GM23248 (cell line): ENCODE results near the gene PIEZO1. TPM values are rescaled to one million over a fixed set of nuclear protein-coding genes. Genes with fewer than 3 reads are reported as not detected.

Source experiments
- DNase-seq: peaks from one replicate; pipeline ENCODE4 v3.0.0-alpha.2; 2015
- H2AFZ ChIP-seq: fragments of 200-600 bp; sonication (generic); 2 replicates; pipeline ENCODE4 v1.6.1; 2016; ENCODE audit warnings: antibody characterized with exemption
- H3F3A ChIP-seq: fragments of 200-600 bp; sonication (generic); 2 replicates; pipeline ENCODE4 v1.6.1; 2016; ENCODE audit warnings: mild to moderate bottlenecking, antibody characterized with exemption, mixed run types; ENCODE audit not compliant: insufficient read depth
- H3K27ac ChIP-seq: fragments of 200-600 bp; sonication (generic); 2 replicates; pipeline ENCODE4 v1.5.1; 2016; ENCODE audit warnings: mild to moderate bottlenecking
- H3K27me3 ChIP-seq: fragments of 200-600 bp; sonication (generic); replicated peaks from 2 replicates; pipeline ENCODE4 v1.6.1; 2016; ENCODE audit warnings: mild to moderate bottlenecking; ENCODE audit not compliant: insufficient read depth
- H3K36me3 ChIP-seq: fragments of 200-600 bp; sonication (generic); 2 replicates; pipeline ENCODE4 v1.6.1; 2016; ENCODE audit warnings: low read depth, mild to moderate bottlenecking
- H3K4me1 ChIP-seq: fragments of 200-600 bp; sonication (generic); 2 replicates; pipeline ENCODE4 v1.6.1; 2016; ENCODE audit warnings: mild to moderate bottlenecking; ENCODE audit not compliant: insufficient read depth
- H3K4me2 ChIP-seq: fragments of 200-600 bp; sonication (generic); one replicate; pipeline ENCODE4 v1.6.1; 2016; ENCODE audit warnings: mild to moderate bottlenecking; ENCODE audit not compliant: unreplicated experiment
- H3K4me3 ChIP-seq: fragments of 200-600 bp; sonication (generic); 2 replicates; pipeline ENCODE4 v1.5.1; 2016; ENCODE audit warnings: mild to moderate bottlenecking
- H3K79me2 ChIP-seq: fragments of 200-600 bp; sonication (generic); 2 replicates; pipeline ENCODE4 v1.6.1; 2016; ENCODE audit warnings: mild to moderate bottlenecking; ENCODE audit not compliant: insufficient read depth
- H3K9ac ChIP-seq: fragments of 200-600 bp; sonication (generic); 2 replicates; pipeline ENCODE4 v1.6.1; 2016; ENCODE audit warnings: mild to moderate bottlenecking
- H3K9me2 ChIP-seq: fragments of 200-600 bp; sonication (generic); 2 replicates; pipeline ENCODE4 v1.6.1; 2016; ENCODE audit warnings: mixed run types, mild to moderate bottlenecking, moderate library complexity; ENCODE audit not compliant: insufficient read depth
- H3K9me3 ChIP-seq: fragments of 200-600 bp; sonication (generic); one replicate; pipeline ENCODE4 v1.6.1; 2017; ENCODE audit warnings: low read depth
- H4K20me1 ChIP-seq: fragments of 200-600 bp; sonication (generic); 2 replicates; pipeline ENCODE4 v1.6.0; 2016; ENCODE audit not compliant: insufficient read depth
- EZH2 ChIP-seq: fragments of 200-600 bp; sonication (generic); IDR thresholded peaks from 2 replicates; pipeline ENCODE4 v1.6.1; 2018; ENCODE audit warnings: antibody characterized with exemption, mild to moderate bottlenecking; ENCODE audit not compliant: insufficient read depth, poor library complexity, severe bottlenecking
- EZH2phosphoT487 ChIP-seq: fragments of 200-600 bp; sonication (generic); IDR thresholded peaks from 2 replicates; pipeline ENCODE4 v1.6.1; 2018; ENCODE audit warnings: antibody characterized with exemption, moderate library complexity, mild to moderate bottlenecking, low read depth; ENCODE audit not compliant: insufficient read depth
- WGBS, 2 experiments: methylation state at CpG; one replicate each; pipeline ENCODE4 v1.1.6; 2015 to 2017; ENCODE audit warnings: low lambda C conversion rate in 2 of 2, low coverage in 1 of 2; ENCODE audit errors: missing lambda C conversion rate in 2 of 2; 5-methylcytosine and 5-hydroxymethylcytosine counted together
- in situ Hi-C: fragments of 300-500 bp; cut with MboI; formaldehyde crosslinking; loops from 2 replicates; pipeline ENCODE4 v1.15.0; 2020
- polyA plus RNA-seq: library from polyadenylated mRNA; unstranded; fragments of >200 nt; fragmentation: Nextera tagmentation; extraction: Ambion mirVana; gene quantifications from 2 replicates; pipeline ENCODE4 v1.2.1, GENCODE V29; 2016
- total RNA-seq: library from RNA; depleted of rRNA; stranded (reverse); fragments of >200 nt; shearing (Covaris generic); gene quantifications from 2 replicates; pipeline ENCODE4 v1.2.3, GENCODE V29; 2014

PIEZO1 gene
- total and polyA plus RNA-seq, 2 experiments from 2014 or later: 95.3 to 223 TPM

DNA sequence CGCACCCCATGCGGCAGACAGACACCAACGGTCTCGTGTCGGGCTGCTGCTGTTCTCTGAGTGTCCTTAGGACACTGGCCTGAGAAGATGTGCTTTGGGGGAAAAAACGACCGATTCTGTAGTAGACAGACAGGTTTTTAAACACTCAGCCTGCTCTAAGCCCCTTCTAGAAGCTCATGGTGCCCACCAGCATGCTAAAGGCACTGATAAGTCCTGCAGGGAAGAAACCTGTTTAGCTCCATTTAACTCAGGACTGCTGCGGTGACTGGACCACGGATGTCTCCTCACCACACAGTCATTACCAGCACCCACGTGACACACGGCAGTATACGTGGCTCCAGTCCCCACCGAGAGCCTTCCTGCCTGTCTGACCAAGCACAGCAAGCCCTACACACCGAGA is 45.8 kb upstream of the PIEZO1 start:
- in situ Hi-C loops: no loop called here
- Histone ChIP-seq H3K4me2 (no peak overlapping the region), H3K79me2 (no peaks in the 10 kb centered on the region), H3K9me3 (no peaks in the 10 kb centered on the region), H3K27me3 (no peaks in the 10 kb centered on the region), H3K4me3 (no peak overlapping the region), H3K4me1 (no peaks in the 10 kb centered on the region), H3K9me2 (no peaks in the 10 kb centered on the region), H2AFZ (no peak overlapping the region), H3K9ac (no peak overlapping the region), H4K20me1 (no peaks in the 10 kb centered on the region), H3F3A (no peaks in the 10 kb centered on the region), H3K27ac (no peak overlapping the region), H3K36me3 (no peaks in the 10 kb centered on the region)
- WGBS, 2 experiments: 93 to 95% methylated on average over 14 of the region's 14 CpGs
- TF ChIP-seq EZH2 (no peak), EZH2phosphoT487 (no peak)
- DNase-seq: no peak

DNA sequence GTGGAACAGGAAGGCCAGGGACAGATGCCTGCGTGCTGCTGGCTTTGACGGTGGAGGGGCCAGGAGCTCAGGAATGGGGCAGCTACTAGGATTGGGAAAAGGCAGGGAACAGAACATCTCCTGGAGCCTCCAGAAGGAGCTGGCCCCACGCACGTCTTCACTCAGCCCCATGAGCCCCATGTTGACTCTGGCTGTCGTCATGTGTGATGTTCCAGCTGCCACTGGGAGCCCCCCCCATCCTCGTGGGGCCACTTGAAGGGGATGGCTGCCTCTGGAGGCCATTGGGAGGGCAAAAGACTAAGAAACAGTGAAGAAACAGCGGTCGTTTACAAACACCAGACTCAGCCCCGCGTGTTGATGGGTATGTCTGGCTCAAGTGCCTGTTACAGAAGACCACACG is 45.2 kb upstream of the PIEZO1 start:
- Histone ChIP-seq H3F3A (no peaks in the 10 kb centered on the region), H3K27ac (no peak overlapping the region), H3K9me2 (no peaks in the 10 kb centered on the region), H3K27me3 (no peaks in the 10 kb centered on the region), H3K79me2 (no peaks in the 10 kb centered on the region), H3K4me1 (no peaks in the 10 kb centered on the region), H3K9me3 (no peaks in the 10 kb centered on the region), H3K36me3 (no peaks in the 10 kb centered on the region), H3K4me3 (no peak overlapping the region), H3K4me2 (no peak overlapping the region), H2AFZ (no peak overlapping the region), H4K20me1 (no peaks in the 10 kb centered on the region), H3K9ac (no peak overlapping the region)
- no peak for DNase-seq
- WGBS, 2 experiments: 79 to 82% methylated on average over 10 to 11 of the region's 11 CpGs
- TF ChIP-seq EZH2 (no peak), EZH2phosphoT487 (no peak)
- in situ Hi-C loops: no loop called here

DNA sequence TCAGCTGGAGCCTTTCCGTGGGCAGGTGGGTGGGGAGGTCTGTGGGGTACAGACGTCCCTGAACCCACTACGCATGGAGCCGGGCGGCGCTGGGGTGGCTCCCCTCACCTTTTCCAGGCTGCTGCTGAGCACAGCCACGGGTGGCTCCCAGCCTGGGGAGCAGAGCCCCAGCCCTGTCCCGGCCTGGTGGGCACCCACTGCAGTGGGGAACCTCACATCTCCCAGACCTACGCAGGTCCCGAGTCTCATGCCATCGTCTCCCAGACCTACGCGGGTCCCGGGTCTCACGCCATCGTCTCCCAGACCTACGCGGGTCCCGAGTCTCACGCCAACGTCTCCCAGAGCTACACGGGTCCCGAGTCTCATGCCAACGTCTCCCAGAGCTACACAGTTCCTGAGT is 43.7 kb upstream of the PIEZO1 start:
- Histone ChIP-seq H3K4me2 (no peak overlapping the region), H3K27ac (no peak overlapping the region), H3K9ac (no peak overlapping the region), H3K9me2 (no peaks in the 10 kb centered on the region), H3F3A (no peaks in the 10 kb centered on the region), H3K79me2 (no peaks in the 10 kb centered on the region), H3K9me3 (no peaks in the 10 kb centered on the region), H3K4me1 (no peaks in the 10 kb centered on the region), H2AFZ (no peak overlapping the region), H3K4me3 (no peak overlapping the region), H4K20me1 (no peaks in the 10 kb centered on the region), H3K36me3 (no peaks in the 10 kb centered on the region), H3K27me3 (no peaks in the 10 kb centered on the region)
- no peak for TF ChIP-seq EZH2
- no peak for TF ChIP-seq EZH2phosphoT487
- no peak for DNase-seq
- in situ Hi-C loops: no loop called here
- 88% methylated on average over 20 to 24 of the region's 24 CpGs for WGBS, 2 experiments

DNA sequence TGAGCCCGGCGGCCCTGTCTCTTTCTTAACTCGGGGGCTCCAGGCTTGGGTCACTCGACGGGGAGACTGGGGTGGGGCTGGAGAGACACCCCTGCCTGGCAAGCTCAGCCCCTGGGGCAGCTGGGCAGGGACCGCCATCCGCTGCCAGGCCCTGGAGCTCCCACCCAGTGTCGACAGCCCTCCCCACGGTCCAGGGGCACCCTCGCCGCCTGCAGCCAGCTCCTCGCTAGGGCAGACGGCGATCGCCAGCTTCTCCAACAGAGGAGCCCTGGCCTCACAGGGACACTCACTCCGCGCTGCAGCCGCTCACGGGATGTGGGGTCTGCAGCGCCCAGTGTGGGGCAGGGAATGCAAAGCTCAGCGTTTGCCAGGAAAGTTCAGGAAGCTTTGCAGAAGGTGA is 42.7 kb upstream of the PIEZO1 start:
- H3K9ac ChIP-seq: no peak overlapping the region
- no peak overlapping the region for H2AFZ ChIP-seq
- H4K20me1 ChIP-seq: no peaks in the 10 kb centered on the region
- no peaks in the 10 kb centered on the region for H3K27me3 ChIP-seq
- H3K4me2 ChIP-seq: no peak overlapping the region
- no peaks in the 10 kb centered on the region for H3K36me3 ChIP-seq
- no peaks in the 10 kb centered on the region for H3K79me2 ChIP-seq
- H3K9me2 ChIP-seq: no peaks in the 10 kb centered on the region
- TF ChIP-seq EZH2: no peak
- no peak for TF ChIP-seq EZH2phosphoT487
- in situ Hi-C loops: no loop called here
- H3K27ac ChIP-seq: no peak overlapping the region
- H3K4me3 ChIP-seq: no peak overlapping the region
- H3K4me1 ChIP-seq: no peaks in the 10 kb centered on the region
- H3F3A ChIP-seq: no peaks in the 10 kb centered on the region
- DNase-seq: no peak
- no peaks in the 10 kb centered on the region for H3K9me3 ChIP-seq
- 86 to 88% methylated on average over 12 to 21 of the region's 21 CpGs for WGBS, 2 experiments
